NCI-H345 (cell line): Measurements from ENCODE around the gene TIMM29.

Experiments
- DNase-seq: peaks from one replicate; lab custom pipeline; 2025; lab: John Stamatoyannopoulos, UW

The TIMM29 gene

DNA sequence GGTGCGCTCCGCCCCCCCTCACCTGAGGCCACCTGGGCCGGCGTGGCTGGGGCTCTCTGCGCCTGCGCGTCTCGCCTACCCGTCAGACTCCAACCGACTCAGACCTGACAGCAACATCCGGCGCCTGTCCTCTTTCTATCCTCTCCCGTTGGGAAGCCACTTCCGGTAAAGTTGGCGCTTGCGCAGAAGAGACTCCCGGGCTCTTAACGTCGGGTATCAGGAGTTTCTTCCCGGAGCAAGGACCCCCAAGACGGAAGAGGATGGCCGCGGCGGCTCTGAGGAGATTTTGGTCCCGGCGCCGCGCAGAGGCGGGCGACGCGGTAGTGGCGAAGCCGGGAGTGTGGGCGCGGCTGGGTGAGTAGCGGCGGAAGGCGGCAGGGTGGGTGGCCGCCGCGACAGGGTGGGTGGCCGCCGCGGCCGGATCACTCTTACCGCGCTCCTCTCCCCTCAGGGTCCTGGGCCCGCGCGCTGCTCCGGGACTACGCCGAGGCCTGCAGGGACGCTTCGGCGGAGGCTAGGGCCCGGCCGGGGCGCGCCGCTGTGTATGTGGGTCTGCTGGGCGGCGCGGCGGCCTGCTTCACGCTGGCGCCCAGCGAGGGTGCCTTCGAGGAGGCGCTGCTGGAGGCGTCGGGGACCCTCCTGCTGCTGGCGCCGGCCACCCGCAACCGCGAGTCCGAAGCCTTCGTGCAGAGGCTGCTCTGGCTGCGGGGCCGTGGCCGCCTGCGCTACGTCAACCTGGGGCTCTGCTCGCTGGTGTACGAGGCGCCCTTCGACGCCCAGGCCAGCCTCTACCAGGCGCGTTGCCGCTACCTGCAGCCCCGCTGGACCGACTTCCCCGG, at the start of gene TIMM29, which contains the start of gene YIPF2:
Gene TIMM29, plus strand, starts transcription at position 249 of the 839 bp plus-strand sequence. Its CDS starts 12 bp downstream, at position 261.
Gene YIPF2, minus strand, starts transcription at position 77 of the 839 bp plus-strand sequence. CDS start 229 bp downstream, outside the sequence.
- DNase-seq: peak; percentile 99

DNA sequence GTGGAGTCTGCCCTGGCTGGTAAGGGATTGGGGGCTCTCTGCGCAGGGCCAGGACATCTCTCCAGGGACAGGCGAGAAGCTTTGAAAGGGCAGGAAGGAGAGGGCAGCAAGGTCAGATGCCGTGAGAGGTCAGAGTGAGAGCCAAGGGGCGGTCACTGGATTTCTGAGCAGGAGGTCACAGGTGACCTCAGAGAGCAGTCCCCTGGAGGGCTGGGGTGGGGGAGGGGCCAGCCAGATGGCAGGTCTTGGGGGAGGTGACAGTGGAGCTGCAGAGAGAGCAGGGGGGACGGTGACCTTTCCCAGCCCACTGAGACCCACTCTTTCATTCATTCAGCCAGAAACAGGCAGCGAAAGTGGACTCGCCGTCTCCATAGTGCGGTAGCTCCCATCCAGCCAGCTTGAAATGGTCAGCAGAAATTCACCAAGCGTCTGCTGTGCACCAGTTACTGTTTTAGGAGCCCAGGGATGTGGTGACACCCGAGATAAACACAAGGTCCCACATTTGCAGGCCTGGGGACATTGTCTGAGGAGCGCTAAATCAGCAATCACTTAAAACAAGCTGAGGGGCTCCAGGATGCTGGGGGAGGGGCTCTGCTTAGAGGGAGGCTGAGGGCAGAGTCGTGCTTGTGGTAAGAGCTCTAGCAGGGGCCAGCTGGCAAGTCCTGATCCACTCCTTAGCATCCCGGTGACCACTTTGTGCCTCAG, 47.1 kb upstream of the TIMM29 start:
- DNase-seq: no peak

DNA sequence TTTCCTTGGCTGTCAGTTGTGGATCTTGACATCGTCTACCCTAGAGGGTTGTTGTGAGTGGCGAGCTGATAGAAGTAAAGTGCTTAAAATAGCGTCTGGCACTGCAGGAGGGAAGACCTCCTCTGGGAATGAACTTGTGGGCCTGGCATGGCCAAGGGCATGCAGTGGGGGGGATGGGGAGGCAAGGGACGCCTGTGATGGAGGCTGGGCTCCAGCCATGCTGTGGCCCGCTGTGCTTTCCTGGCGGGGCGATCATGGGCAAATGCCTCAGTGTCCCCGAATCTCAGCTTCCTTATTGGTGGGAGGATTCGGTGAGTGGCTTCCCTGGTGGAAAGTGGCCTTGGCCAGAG, 46.5 kb upstream of the TIMM29 start:
- DNase-seq: no peak

DNA sequence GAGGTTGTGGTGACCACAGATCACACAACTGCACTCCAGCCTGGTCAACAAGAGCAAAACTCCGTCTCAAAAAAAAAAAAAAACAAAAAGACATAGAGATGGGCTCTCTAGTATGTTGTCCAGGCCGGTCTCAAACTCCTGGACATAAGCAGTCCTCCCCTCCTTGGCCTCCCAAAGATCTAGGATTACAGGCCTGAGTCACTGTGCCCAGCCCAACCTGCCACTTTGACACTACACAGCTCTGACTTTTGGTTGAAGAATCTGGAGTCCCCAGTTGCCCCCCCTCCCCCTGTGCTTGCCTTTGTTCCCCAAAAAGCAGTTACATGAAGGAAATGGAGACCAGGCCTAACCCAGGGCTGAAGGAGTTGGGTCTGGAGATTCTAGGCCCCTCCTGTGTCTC, 44.3 kb upstream of the TIMM29 start:
- DNase-seq: no peak

DNA sequence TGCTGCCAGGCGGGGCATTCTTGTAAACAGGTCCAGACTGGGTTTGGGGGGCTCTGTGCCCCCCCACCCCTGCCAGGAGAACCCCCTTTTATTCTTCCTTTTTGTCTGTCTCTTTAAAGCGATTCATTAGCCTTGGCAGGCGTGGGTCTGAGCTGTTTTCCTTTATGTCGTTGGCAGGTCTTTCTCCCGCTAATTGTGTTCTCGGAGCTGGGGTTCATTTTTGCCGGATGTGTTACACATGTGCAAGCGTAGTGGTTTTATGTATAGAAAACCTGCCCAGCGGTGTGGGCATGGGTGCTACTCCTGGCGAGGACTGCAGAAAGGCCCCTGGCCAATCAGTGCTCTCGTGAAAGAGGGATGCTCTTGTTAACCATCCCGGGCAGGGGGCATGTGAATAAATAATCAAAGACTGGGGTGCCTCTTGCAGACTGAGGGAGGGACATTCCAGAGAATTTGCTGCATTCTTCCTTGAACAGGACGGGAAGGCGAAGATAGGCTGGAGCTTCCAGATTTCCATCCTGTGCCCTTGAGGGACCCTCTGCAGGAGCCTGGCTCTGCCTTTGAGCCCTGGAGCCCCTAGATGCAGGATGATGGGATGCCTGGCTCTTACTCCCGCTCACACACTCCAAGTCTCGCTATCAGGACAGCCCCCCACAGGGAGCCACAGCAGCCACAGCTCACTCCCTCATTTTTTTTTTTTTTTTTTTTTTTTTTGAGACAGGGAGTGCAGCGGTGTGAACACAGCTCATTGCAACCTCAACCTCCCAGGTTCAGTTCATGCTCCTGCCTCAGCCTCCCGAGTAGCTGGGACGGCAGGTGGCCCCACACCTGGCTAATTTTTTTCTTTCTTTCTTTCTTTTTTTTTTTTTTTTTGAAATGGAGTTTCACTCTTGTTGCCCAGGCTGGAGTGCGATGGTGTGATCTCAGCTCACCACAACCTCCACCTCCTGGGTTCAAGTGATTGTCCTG, 43.1 kb upstream of the TIMM29 start:
- no peak for DNase-seq

DNA sequence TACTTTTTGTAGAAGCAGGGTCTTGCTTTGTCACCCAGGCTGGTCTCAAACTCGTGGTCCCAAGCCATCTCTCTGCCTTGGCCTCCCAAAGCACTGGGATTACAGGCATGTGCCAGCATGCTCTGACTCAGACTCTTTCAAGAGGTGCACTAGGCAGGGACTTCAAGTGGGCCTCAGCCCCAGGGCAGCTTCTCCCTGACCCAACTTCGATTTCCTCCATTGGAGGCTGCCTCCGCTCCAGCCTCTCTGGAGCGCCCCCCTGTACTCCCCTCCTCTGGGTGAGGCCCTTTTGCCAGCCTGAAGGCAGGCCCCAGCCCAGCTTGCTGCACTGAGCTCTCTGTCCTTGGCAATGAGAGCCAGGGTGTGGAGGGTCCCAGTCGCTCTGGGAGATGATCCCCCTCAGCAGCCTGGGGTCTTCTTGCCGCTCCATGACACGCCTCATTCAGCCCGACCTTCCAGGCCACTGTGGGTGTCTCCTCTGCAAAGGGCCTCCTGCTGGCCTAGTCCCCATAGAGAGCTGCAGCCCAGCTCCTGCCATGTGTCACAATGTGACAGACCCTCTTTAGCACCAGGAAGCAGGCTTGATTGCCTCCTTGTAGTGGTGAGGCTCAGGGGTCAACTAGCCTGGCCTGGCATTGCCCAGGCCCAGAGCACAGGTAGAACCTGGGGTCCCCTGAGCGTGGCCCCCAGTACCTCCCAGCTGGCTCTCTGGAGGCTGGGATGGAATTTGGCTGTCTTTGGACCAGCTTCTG, 40.8 kb upstream of the TIMM29 start:
- DNase-seq: no peak

DNA sequence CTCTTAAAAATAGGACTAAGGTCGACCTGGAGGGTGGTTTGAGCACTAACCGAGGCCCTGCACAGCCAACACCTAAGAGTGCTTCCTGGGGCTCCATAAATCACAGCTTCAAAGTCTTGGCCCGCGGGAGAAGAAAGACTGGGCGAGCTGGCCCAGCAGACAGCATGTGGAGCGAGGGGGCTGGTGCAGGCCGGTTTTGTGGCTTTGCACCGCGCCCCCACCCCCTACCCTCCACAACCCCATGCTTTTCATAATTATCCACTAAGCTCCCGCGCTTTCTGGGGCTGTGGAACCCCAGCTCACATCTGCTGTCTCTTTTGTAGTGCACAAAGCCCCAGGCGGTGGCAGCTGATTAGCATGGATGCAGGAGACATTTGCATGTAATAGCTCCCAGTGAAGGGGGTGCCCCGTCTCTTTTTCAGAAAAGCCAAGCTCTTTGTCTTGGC, 40.2 kb upstream of the TIMM29 start:
- DNase-seq: no peak

DNA sequence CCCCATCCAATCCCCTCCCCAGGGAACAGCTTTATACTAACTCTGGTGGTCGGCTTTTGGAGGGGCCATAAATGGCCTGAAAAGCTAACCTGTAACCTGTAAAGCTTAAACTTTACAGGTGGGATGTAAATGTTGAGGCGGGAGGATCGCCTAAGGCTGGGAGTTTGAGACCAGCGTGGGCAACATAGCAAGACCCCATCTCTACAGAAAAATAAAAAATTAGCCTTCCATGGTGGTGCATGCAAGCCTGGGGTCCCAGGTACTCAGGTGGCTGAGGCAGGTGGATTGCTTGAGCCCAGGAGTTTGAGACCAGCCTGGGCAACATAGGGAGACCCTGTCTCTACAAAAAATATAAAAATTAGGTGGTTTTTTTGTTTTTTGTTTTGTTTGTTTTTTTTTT, 38.7 kb upstream of the TIMM29 start:
- no peak for DNase-seq

DNA sequence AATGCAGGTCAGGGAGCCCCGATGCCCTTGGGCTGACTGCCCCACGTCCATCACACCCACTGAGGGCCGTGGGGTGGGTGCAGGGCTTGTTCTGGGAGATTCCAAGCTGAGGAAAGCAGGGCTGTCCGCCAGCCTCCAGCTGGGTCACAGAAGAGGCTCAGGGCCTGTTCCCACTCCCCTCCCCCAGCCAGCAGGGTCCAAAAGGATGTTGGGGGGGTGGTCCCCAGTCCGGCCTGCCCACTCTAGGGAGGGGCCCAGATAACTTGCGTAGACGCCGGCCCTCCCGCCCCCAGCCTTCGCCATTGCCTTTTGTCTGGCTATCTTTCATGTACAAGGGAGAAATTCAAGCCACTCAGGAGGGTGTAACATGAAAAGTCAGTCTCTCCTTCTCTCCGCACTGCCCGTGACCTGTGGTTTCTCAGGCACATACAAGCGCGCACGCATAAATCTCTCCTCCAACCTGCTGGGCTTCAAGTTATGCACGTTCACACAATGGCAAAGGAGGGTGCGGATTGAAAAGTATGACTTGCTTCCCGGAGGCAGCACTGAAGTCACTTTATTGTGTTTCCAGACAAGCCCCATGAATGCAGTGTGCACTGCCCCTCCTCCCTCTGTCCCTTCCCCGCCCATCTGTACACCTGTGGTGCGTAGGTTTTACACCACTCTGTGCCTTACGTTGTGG, 37.1 kb upstream of the TIMM29 start:
- no peak for DNase-seq

DNA sequence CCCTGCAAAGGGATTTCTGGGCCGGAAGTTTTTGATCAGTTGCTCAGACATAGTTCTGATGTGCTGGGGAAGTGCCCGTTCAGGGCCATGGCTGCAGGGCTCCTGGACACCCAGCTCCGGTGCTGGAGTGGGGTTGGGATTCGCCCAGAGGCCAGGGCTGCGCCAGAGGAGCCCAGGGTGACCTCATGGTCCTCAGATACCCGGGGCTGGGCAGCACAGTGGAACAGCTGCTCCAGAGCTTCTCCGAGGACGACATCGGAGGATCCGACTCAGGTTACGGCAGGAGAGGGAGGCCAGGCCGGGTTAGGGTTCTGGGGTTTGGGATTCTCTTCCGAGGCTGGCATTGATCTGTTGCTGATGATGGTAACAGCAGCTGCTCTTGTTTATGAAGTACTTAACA, 36.4 kb upstream of the TIMM29 start:
- no peak for DNase-seq

DNA sequence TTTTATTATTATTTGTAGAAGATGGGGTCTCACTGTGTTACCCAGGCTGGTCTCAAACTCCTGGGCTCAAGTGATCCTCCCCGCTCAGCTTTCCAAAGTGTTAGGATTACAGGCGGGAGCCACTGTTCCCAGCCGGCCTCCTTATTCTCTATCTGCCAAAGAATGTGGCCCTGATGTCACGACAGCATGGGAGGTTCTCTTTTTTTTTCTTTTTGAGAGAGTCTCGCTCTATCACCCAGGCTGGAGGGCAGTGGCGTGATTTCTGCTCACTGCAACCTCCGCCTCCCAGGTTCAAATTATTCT, 33.7 kb upstream of the TIMM29 start:
- no peak for DNase-seq

DNA sequence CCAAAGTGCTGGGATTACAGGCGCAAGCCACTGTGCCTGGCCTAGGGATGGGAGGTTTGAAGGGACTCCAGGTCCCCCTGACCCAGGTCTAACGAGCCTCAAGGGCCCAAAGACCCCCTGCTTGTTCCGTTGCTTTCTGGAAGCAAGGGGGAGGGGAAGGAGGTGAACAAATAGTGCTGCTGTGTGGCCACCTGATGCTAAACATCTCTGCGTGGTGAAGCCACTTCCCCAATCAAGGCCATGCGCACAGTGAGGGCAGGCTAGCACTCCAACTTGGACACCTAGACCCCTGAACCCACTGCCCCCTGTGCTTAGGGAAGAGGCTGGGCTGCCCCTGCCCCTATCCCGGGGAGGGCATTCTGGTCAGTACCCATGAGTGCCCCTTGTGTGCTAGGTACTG, 33.2 kb upstream of the TIMM29 start:
- DNase-seq: no peak

DNA sequence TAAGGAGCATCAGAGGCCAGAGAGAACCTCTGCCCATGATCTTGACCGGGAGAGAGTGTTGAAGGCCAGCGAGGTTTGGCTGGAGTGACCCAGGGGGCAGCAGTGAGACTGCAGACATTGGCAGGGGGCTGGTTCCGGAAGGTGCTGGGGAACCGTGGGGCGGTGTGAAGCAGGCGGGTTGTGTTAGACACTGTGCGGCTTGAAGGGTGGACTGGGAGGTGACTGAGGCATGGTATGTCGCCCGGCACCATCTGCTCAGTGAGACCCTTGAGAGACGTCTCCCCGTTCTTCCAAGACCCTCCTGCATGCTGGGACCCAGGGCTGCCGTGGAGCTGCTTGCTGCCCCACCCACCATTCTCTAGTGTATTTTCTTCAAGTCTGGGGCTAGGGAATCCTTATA, 32.7 kb upstream of the TIMM29 start:
- no peak for DNase-seq

DNA sequence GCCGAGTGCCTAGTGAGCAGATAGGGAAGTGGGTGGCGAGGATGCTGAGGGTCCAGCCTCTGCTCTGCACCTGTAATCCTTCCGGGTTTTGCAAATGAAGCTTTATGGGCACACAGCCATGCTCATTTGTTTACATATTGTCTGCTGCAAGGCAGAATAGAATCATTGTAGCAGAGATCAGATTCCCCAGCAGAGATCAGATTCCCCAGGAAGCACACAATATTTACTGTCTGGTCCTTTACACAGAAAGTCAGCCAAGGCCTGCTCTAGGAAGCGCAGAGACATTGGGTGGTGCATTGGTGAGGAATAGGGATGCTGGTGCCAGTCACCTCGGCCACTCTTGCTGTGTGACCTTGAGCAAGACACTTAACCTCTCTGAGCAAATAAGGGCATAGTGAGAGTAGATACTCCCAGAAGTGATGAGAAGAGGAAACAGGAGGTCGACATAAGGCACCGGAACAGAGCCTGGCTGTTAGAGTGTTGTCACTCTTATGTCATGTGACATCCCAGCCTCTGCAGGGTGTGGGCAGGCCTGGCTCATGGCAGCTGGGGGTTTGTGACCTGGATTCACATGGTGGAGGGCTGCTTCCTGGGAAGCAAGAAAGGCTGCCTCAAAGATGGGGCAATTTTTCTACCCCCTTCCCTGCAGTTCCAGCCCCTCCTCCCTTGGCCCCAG, 31.6 kb upstream of the TIMM29 start:
- peak; percentile 70 for DNase-seq

DNA sequence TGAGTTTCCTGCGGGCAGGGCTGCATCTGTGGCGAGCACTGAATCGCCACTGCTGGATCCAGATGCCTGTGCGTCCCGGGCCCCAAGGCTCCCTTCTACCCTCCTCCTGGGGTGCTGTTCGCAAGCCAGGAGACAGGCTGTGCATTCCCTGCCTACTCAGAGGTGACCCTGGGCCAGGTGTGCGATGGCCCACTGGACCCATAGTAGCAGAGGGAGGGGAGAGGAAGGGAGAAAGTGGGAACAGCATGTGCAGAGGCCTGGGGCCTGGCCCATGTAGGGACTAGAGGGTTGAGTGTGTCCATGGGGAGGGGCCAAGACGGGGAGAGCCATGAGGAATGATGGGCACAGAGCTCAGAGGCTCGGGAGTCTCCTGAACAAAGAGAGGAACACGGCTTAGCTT, 30.0 kb upstream of the TIMM29 start:
- no peak for DNase-seq

DNA sequence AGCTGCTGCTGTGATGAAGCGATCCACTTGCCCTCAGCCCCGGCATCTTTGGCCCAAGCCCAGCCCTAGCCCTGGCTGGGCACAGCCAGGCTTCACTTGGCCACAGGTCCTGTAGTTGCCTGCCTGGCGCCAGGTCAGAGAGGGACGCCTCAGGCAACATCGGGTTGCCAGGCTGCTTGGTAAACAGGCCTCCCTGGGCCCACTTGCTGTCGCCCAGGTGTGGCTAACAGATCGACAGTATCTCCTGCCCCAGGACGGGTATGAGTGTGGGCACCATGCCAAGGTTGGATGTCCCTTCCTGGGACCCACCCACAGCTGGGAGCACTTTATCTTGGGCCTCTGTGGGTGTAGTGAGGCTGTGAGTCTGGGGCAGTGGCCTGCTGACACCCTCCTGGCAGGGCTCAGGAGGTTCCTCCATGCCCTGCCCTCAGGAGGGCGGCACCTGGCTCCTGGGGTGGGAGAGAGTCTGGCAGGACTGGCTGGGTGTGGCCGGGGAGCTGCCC, 29.4 kb upstream of the TIMM29 start:
- peak; percentile 42 for DNase-seq

DNA sequence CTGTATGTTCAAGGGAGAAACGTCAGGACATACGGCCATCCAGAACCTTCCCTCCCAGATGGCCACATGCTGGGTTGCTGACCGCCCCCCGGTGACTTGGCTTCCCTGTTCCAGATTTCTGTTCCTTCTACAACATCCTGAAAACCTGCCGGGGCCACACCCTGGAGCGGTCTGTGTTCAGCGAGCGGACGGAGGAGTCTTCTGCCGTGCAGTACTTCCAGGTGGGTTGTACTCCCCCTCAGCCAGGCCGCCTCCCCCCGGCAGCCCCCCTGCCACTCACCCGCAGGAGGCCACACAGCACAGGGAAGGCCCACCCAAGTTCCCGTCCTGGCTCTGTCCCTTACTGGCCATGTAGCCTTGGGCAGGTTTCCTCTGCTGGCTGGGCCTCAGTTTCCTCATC, 20.7 kb upstream of the TIMM29 start:
- DNase-seq: no peak

DNA sequence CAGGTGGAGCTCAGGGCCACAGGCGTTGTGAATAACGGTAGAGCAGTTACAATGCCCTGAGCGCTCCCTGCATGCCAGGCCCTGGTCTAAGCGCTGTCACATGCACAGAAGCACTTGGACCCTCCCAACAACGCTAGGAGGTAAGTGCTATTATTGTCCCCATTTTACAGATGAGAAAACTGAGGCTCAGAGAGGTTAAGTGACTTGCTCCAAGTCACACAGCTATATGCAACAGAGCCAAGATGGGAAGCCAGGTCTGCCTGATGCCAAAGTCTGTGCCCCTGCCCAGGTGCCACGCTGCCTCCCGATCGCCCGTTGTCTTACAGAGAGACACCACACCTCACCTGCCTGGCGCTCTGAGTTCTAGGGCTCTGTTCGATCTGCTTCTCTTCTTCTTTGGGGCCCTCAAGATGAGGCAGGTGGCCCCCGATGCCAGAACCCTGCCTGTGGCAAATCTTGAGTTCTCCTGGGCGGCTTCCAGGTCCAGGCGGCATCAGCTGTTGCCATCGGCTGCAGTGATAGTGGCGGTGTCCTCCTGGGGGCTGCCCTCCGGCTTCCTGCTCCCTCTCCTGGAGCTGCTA, 20.1 kb upstream of the TIMM29 start:
- DNase-seq: no peak

DNA sequence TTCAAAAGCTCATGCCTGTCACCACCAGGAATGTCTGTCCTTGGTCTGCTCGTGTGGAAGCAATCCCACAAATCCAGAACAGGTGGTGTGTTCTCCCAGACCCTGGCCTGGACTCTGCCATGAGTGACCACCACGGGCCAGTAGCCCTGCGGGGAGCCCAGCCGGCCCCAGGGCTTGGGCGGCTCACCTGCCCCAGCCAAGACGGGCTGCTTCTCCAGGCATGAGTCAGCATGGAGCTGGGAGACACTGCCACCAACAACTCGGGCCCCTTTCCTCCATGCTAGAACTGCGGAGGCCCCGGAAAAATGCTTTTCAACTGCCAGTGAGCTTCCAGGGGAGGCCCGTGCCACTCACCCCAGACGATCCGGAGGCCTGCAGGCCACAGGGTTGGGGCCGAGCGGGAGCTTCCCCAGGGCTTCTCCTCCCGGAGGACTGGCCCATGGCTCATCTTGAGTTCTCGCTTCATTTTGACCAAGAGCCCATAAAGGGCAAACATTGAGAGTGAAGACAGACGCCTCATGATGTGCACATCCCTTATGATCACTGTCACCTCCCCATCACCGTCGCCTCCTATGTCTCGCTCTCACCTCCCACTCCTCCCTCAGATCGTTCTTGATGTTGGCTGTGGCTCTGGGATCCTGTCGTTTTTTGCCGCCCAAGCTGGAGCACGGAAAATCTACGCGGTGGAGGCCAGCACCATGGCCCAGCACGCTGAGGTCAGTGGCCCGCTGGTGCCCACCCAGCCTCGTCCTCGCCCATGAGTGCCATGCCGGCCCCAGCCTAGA, 16.8 kb upstream of the TIMM29 start:
- no peak for DNase-seq
